Inferior parietal cortex (tissue), 1 donor: ENCODE results near the gene NTRK3.

Source experiments
- DNase-seq: peaks from one replicate; pipeline ENCODE4 v3.0.0-alpha.2; 2016; ENCODE audit errors: extremely low spot score

Gene NTRK3

GRCh38 chr15:88120026-88120425, 136.5 kb downstream of the NTRK3 start:
- DNase-seq: no peak

- no peak for DNase-seq
These were observed 137.8 kb downstream of the NTRK3 start for GRCh38 chr15:88118741-88119140.

- no peak for DNase-seq
These were observed 138.5 kb downstream of the NTRK3 start for GRCh38 chr15:88118035-88118434.

GRCh38 chr15:88115486-88116152, 140.9 kb downstream of the NTRK3 start:
- no peak for DNase-seq

GRCh38 chr15:88113613-88114308, 142.8 kb downstream of the NTRK3 start:
- DNase-seq: no peak

- DNase-seq: no peak
These were observed 147.5 kb downstream of the NTRK3 start for GRCh38 chr15:88108991-88109390.

- DNase-seq: no peak
These were observed 148.1 kb downstream of the NTRK3 start for GRCh38 chr15:88108477-88108876.

- no peak for DNase-seq
These were observed 150.5 kb downstream of the NTRK3 start for GRCh38 chr15:88106074-88106473.

- DNase-seq: no peak
These were observed 152.2 kb downstream of the NTRK3 start for GRCh38 chr15:88104357-88104756.

- DNase-seq: no peak
These were observed 156.4 kb downstream of the NTRK3 start for GRCh38 chr15:88100181-88100580.

- DNase-seq: no peak
These were observed 158.2 kb downstream of the NTRK3 start for GRCh38 chr15:88098361-88098760.

GRCh38 chr15:88091444-88092016, 165.0 kb downstream of the NTRK3 start:
- no peak for DNase-seq

GRCh38 chr15:88090481-88091011, 166.0 kb downstream of the NTRK3 start:
- no peak for DNase-seq

- no peak for DNase-seq
These were observed 166.8 kb downstream of the NTRK3 start for GRCh38 chr15:88089731-88090130.

- DNase-seq: no peak
These were observed 167.4 kb downstream of the NTRK3 start for GRCh38 chr15:88089024-88089620.

- DNase-seq: no peak
These were observed 172.5 kb downstream of the NTRK3 start for GRCh38 chr15:88083811-88084760.

- no peak for DNase-seq
These were observed 175.9 kb downstream of the NTRK3 start for GRCh38 chr15:88080616-88081015.

GRCh38 chr15:88077296-88078020, 179.1 kb downstream of the NTRK3 start:
- no peak for DNase-seq

GRCh38 chr15:88076328-88076727, 180.2 kb downstream of the NTRK3 start:
- DNase-seq: no peak

GRCh38 chr15:88075102-88075501, 181.4 kb downstream of the NTRK3 start:
- DNase-seq: no peak

GRCh38 chr15:88074386-88074785, 182.2 kb downstream of the NTRK3 start:
- DNase-seq: no peak
